Measurements from ENCODE around the gene DUSP6. TPM values are rescaled to one million over a fixed set of nuclear protein-coding genes. Genes with fewer than 3 reads are reported as not detected.

DUSP6 gene
- total and polyA plus RNA-seq, 2 experiments from 2014 or later: 96.1 to 112 TPM

DNA sequence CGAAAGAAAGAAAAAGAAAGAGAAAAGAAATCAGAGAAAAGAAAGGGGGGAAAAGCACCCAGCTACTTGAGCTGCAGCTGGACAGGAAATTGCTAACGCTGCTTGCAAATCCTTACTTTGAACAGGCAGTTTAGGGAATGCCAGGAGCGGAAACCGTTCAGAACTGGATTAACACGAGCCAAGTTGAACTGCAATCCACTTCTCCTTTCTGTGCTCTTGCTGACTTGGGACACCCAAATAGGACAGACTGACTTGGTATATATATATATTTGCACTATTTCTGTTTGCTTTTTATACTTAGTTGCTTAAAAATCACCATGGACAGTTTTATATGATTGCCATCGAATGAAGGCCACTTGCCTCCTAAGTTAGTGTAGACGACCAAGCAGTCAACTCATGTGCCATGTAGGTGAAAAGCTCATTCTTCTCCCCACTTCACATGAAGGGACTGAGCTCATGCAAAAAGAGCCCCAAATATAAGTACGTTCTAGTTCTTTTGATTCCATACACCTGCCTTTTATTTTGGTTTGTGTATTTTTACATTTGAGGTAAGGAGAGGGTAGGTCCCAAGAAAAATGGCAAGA is 5.5 kb downstream of the DUSP6 start:
- H3K4me3 ChIP-seq: peak overlapping the region; percentile 89; the same call in 1 of the 2 replicates
- H2AFZ ChIP-seq: peak overlapping the region; percentile 48; the same call in 1 of the 2 replicates
- peaks cover 48% of the 10 kb centered on the region for H3K79me2 ChIP-seq (ENCODE audit: insufficient read depth)
- H3K9ac ChIP-seq: peak overlapping the region; percentile 2; the same call in 1 of the 2 replicates
- H4K20me1 ChIP-seq (ENCODE audit: insufficient read depth): peaks cover 5% of the 10 kb centered on the region; the same call in 1 of the 2 replicates
- 54 to 56% methylated on average over 8 of the region's 8 CpGs for WGBS, 2 experiments (ENCODE audit: low coverage in 1 of 2, low lambda C conversion rate in 2 of 2, missing lambda C conversion rate in 2 of 2)
- H3K27ac ChIP-seq: peak overlapping the region; percentile 0; the same call in 1 of the 2 replicates
- H3K4me1 ChIP-seq (ENCODE audit: insufficient read depth): peaks cover 34% of the 10 kb centered on the region
- H3K9me3 ChIP-seq (ENCODE audit: low read depth): no peaks in the 10 kb centered on the region
- in situ Hi-C loops (cut with MboI): no loop called here
- H3F3A ChIP-seq (ENCODE audit: insufficient read depth): peaks cover 56% of the 10 kb centered on the region
- no peaks in the 10 kb centered on the region for H3K27me3 ChIP-seq (replicated peaks; ENCODE audit: insufficient read depth)
- DNase-seq: peak; percentile 43
- H3K4me2 ChIP-seq (ENCODE audit: unreplicated experiment): peak overlapping the region; percentile 98
- TF ChIP-seq EZH2phosphoT487 (IDR thresholded peaks at IDR 0.05; ENCODE audit: insufficient read depth, low read depth) (no peak), EZH2 (IDR thresholded peaks at IDR 0.05; ENCODE audit: insufficient read depth, poor library complexity, severe bottlenecking) (no peak)
- no peaks in the 10 kb centered on the region for H3K9me2 ChIP-seq (ENCODE audit: insufficient read depth)
- peaks cover 32% of the 10 kb centered on the region for H3K36me3 ChIP-seq (ENCODE audit: low read depth)

DNA sequence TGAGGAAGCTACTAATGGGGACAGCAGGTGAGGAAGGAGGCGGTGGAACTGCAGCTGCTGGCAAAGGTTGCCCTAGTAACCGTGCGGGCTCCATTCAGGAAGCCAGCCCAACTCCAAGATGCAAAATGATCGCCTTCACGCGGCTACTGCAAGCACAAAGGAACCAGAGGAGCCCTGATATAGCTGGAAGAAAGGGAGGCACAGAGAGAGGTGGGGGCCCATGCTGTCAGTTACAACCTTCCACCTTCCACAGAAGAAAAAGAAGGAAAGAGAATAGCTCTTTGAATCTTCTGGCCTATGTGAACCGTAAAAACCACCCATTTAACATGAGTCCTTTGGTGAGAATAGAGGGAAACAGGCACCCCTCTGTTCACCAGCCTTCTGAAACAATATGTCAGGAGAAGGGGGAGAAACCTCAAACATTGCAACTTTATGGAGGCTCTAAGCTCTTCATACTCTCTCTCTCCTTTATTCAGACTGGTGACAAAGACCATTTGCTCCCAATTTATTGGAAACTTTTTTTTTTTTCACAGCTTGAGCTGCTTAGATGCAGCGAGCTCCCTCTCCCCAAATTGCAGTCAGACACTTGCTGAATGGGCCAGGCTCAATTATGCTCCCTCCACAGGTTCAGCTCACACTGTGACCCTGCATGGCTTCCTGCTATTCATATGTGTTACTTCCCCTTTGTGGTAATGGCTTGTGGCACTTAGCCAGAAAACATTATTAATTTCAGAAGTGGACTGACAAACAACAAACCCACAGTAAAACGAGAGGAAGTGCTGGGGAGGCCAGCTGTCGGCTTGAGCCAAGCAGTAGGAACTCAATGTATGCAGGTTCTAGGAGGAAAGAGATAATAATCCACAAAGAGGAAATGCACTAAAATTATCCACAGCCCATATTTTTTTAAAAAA is 6.2 kb downstream of the DUSP6 start:
- 0 out of 2 replicates have a peak overlapping the region, but pooled peaks have one; percentile 89 for H3K4me3 ChIP-seq
- H3F3A ChIP-seq (ENCODE audit: insufficient read depth): peaks cover 56% of the 10 kb centered on the region
- H3K9me3 ChIP-seq (ENCODE audit: low read depth): no peaks in the 10 kb centered on the region
- no peak for TF ChIP-seq EZH2 (IDR thresholded peaks at IDR 0.05; ENCODE audit: insufficient read depth, poor library complexity, severe bottlenecking)
- TF ChIP-seq EZH2phosphoT487 (IDR thresholded peaks at IDR 0.05; ENCODE audit: insufficient read depth, low read depth): no peak
- H3K4me2 ChIP-seq (ENCODE audit: unreplicated experiment): peak overlapping the region; percentile 98
- peak overlapping the region; percentile 2; the same call in 1 of the 2 replicates for H3K9ac ChIP-seq
- H3K9me2 ChIP-seq (ENCODE audit: insufficient read depth): no peaks in the 10 kb centered on the region
- WGBS, 2 experiments (ENCODE audit: low coverage in 1 of 2, low lambda C conversion rate in 2 of 2, missing lambda C conversion rate in 2 of 2): 66 to 67% methylated on average over 10 of the region's 10 CpGs
- peaks cover 41% of the 10 kb centered on the region for H3K79me2 ChIP-seq (ENCODE audit: insufficient read depth)
- H2AFZ ChIP-seq: peak overlapping the region; percentile 48; the same call in 1 of the 2 replicates
- peak; percentile 37 for DNase-seq
- peaks cover 32% of the 10 kb centered on the region for H3K36me3 ChIP-seq (ENCODE audit: low read depth)
- no peaks in the 10 kb centered on the region for H3K27me3 ChIP-seq (replicated peaks; ENCODE audit: insufficient read depth)
- peak overlapping the region; percentile 0; the same call in 1 of the 2 replicates for H3K27ac ChIP-seq
- peaks cover 5% of the 10 kb centered on the region; the same call in 1 of the 2 replicates for H4K20me1 ChIP-seq (ENCODE audit: insufficient read depth)
- H3K4me1 ChIP-seq (ENCODE audit: insufficient read depth): peaks cover 34% of the 10 kb centered on the region
- in situ Hi-C loops (cut with MboI): no loop called here

DNA sequence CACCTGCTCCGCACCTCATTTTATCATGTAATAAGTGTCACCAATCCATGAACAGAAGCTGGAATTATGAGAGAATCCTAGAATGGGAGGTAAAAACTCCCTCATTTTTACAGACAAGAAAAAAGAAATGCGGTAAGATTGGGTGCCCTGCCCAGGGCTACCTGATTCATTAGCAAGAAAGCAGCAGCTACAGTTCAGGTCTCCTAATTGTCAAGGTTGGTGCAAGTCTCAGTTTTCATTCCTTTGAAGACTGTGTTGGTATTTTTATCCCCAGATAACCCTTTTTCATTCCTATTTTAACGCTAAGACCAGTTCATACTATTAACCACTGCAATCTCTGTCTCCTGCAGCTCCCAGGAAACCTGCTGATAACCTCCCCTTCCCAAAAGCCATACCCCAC is 6.9 kb downstream of the DUSP6 start:
- Histone ChIP-seq H3K36me3 (ENCODE audit: low read depth) (peaks cover 29% of the 10 kb centered on the region), H3K4me1 (ENCODE audit: insufficient read depth) (peaks cover 34% of the 10 kb centered on the region), H4K20me1 (ENCODE audit: insufficient read depth) (peaks cover 5% of the 10 kb centered on the region; the same call in 1 of the 2 replicates), H3K4me3 (no peak overlapping the region), H3K9me3 (ENCODE audit: low read depth) (no peaks in the 10 kb centered on the region), H2AFZ (no peak overlapping the region), H3K9ac (no peak overlapping the region), H3F3A (ENCODE audit: insufficient read depth) (peaks cover 48% of the 10 kb centered on the region), H3K27ac (no peak overlapping the region), H3K9me2 (ENCODE audit: insufficient read depth) (no peaks in the 10 kb centered on the region), H3K27me3 (replicated peaks; ENCODE audit: insufficient read depth) (no peaks in the 10 kb centered on the region), H3K4me2 (ENCODE audit: unreplicated experiment) (no peak overlapping the region), H3K79me2 (ENCODE audit: insufficient read depth) (peaks cover 34% of the 10 kb centered on the region)
- 88 to 94% methylated on average over 3 of the region's 3 CpGs for WGBS, 2 experiments (ENCODE audit: low coverage in 1 of 2, low lambda C conversion rate in 2 of 2, missing lambda C conversion rate in 2 of 2)
- no peak for TF ChIP-seq EZH2phosphoT487 (IDR thresholded peaks at IDR 0.05; ENCODE audit: insufficient read depth, low read depth)
- TF ChIP-seq EZH2 (IDR thresholded peaks at IDR 0.05; ENCODE audit: insufficient read depth, poor library complexity, severe bottlenecking): no peak
- in situ Hi-C loops (cut with MboI): no loop called here
- DNase-seq: no peak

DNA sequence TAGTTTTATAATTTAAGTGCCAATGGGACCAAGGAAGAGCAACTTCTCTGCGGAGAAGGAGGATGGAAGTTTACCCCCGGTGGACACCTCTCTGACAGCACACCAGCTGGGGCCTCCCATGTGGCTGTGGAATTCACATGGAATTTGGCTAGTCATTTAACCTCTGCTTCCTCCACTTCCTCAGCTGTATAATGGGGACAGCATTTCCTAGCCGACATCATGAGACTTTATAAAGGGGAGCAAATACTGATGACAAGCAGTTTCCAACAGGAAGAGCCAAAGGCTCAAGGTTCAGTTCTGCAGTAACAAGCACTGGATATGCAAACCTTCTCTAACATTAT is 7.5 kb downstream of the DUSP6 start:
- Histone ChIP-seq H3K4me3 (no peak overlapping the region), H3K9me2 (ENCODE audit: insufficient read depth) (no peaks in the 10 kb centered on the region), H4K20me1 (ENCODE audit: insufficient read depth) (peaks cover 5% of the 10 kb centered on the region; the same call in 1 of the 2 replicates), H3K79me2 (ENCODE audit: insufficient read depth) (peaks cover 28% of the 10 kb centered on the region), H3K27ac (no peak overlapping the region), H3K36me3 (ENCODE audit: low read depth) (peaks cover 24% of the 10 kb centered on the region), H2AFZ (no peak overlapping the region), H3F3A (ENCODE audit: insufficient read depth) (peaks cover 43% of the 10 kb centered on the region), H3K9me3 (ENCODE audit: low read depth) (no peaks in the 10 kb centered on the region), H3K4me2 (ENCODE audit: unreplicated experiment) (no peak overlapping the region), H3K27me3 (replicated peaks; ENCODE audit: insufficient read depth) (no peaks in the 10 kb centered on the region), H3K9ac (no peak overlapping the region), H3K4me1 (ENCODE audit: insufficient read depth) (peaks cover 34% of the 10 kb centered on the region)
- WGBS, 2 experiments (ENCODE audit: low coverage in 1 of 2, low lambda C conversion rate in 2 of 2, missing lambda C conversion rate in 2 of 2): 94 to 98% methylated on average over 3 of the region's 3 CpGs
- in situ Hi-C loops (cut with MboI): no loop called here
- no peak for TF ChIP-seq EZH2 (IDR thresholded peaks at IDR 0.05; ENCODE audit: insufficient read depth, poor library complexity, severe bottlenecking)
- no peak for TF ChIP-seq EZH2phosphoT487 (IDR thresholded peaks at IDR 0.05; ENCODE audit: insufficient read depth, low read depth)
- no peak for DNase-seq
